Measurements from ENCODE around the gene PTPN5. TPM values are rescaled to one million over a fixed set of nuclear protein-coding genes. Genes with fewer than 3 reads are reported as not detected.

The PTPN5 gene
- total RNA-seq, 1 donor from 2014 or later = not detected

DNA sequence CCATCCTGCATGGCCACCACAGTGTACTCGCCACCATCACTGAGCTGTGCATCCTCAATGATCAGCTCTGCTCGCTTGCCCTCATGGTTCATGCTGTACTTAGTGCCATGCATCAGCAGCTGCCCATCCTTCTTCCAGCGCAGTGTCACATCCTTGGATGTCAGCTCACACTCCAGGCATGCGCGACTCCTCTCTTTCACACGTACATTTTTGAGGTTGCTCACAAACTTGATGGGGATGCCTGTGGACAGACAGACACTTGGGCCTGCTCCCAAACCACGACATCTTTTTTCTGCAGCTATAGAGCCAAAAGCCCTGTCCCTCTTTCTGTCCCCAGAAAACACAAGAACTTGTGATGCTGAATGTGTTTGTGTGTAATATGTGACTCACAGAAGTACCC, 76.1 kb downstream of the PTPN5 start:
- no peak for DNase-seq (ENCODE audit: extremely low read depth, low read depth, low spot score)

DNA sequence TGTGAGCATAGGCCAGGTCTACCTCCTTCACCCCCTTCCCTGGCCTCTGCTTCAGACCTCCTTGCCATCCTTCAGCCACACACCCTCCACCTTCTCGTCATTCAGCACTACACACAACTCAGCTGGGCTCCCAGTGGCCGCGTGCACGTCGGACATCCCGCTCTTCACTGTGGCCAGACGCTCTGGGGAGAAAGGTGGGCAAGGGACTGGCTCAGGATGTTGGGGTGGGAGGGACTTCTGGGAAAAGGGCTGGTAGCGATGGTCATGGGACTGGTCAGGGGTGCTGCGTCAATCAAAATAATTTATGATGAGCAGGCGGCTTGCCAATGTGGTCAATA, 77.2 kb downstream of the PTPN5 start:
- DNase-seq (ENCODE audit: extremely low read depth, low read depth, low spot score) = no peak

DNA sequence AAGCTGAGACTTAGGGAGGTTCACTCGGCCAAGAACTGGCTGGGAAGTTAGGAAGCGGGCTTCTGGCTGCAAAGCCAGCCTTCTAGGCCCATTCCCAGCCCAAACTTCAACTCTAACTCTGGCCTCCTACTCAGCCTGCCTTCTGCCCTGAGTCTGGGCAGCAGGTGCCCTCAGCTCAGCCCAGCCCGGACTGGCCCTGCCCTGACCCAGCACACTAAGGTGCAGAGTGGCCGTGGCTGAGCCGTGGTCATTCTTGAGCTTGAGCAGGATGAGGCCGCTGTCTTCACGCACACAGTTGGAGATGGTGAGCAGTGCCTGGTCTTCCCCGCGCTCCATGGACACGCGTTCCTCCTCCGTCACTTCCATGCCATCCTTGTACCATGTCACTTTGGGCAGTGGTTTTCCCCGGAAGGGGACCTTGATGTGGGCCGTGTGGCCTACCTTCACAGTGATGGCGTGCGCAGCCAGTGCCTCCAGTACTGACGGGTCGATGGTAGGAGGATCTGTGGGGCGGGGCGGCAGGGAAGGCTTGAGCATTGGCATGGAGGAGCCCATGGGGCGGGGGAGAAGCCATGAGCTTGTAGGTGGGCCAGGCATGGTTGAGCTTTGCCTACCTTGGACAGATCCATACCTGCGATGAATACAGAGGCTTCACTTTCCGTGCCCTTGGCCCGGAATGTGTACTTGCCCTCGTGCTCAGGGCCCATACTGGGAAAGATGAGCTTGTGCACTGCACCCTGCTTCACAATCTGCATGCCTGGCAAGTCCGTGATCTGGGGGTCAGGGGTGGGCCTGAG, 77.8 kb downstream of the PTPN5 start:
- DNase-seq (ENCODE audit: extremely low read depth, low read depth, low spot score) = no peak

DNA sequence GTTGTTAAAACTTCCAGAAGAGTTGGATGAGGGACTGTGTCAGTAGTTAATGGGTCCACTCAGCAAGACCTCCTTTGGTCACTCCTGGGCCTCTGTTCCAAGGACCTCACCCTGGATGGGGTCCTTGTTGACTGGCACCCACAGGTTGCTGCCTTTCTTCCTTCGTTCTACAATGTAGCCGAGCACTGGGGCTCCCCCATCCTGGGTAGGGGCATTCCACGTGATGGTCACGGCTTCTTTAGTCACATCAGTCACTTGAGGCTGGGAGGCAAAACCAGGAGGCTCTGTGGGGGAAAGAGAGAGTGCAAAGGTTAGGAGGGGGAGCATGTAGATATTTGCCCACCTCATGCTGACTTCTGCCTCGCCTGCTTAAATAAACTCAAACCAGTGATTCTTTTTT, 81.1 kb downstream of the PTPN5 start:
- DNase-seq (ENCODE audit: extremely low read depth, low read depth, low spot score) = no peak

DNA sequence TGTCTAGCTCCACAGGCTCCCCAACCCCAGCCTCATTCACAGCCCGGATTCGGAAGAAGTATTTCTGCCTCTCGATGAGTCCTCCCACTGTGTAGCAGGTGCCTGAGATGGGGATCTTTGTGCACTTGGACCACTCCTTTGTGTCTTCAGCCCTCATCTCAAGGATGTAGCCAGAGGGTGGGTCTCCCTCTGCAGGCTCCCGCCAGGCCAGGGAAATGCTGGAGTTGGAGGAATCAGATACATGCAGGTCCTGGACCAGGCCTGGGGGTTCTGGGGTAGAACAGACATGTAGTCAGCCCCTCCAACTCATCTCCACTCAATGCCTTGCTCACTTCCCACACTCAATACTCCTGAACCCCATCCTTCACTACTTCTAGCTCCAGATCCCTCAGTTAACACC, 82.2 kb downstream of the PTPN5 start:
- DNase-seq (ENCODE audit: extremely low read depth, low read depth, low spot score) = no peak

DNA sequence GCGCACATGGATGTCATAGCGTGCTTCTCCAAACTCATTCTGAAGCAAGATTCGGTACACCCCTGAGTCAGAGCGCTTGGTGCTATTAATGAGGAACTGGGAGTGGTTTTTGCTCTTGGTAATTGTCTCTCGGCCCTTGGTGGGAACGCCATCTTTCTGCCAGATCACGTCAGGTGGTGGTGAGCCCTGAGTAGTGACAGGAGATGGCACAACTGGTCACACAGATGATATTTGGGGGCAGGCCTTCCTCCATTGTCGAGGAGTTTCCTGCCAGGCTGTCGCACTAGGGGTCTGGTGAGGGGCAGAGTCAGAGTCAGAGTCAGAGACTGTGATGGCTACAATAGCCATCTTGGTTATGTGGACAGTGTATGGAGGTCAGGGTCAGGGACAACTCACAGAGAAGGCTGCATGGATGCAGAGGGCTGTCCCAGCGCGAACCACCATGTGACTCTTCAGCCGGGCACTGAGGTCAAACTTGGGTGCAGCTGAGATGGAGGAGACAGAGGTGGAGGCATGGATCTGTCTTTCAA, 83.7 kb downstream of the PTPN5 start:
- no peak for DNase-seq (ENCODE audit: extremely low read depth, low read depth, low spot score)

DNA sequence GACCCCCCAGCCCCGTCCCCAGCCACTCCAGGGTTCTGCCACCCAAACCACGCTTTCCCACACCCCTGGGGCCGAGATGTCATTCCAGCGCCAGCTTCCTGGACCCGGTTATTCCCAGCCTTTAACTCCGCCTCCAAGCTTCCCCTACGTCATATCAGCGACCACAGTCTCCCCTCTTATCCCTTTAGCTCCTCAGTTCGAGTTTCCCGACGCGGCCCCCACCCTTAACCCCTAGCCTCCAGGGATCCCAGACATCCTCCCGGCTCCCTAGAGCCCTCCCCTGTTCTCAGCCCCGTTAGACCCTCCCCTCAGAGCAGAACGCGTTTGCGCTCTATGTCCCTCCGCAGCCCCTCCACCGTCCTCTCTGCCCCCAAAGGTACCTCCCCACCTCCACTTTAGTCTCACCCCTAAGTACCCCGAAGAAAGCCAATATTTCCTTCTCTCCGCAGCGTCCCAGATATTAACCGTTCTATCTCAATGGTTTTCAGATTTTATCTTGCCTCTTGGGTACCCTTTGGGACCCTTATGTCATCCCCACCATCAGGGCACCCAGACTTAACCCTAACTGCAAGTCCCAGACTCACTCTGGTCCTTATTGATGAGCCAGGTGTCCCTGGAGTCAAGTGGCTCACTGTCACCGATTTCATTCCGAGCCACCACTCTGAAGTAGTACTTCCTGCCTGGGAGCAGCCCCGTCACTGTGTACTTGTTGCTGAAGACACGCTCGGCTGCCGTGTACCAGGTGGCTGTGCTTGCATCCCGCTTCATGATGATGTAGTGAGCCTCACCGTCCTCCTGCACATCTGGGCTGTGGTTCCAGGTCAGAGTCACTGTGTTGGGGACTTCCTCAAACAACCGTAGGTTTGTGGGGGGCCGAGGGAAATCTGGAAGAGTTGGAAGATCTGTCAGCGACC, 85.0 kb downstream of the PTPN5 start:
- DNase-seq (ENCODE audit: extremely low read depth, low read depth, low spot score) = no peak

DNA sequence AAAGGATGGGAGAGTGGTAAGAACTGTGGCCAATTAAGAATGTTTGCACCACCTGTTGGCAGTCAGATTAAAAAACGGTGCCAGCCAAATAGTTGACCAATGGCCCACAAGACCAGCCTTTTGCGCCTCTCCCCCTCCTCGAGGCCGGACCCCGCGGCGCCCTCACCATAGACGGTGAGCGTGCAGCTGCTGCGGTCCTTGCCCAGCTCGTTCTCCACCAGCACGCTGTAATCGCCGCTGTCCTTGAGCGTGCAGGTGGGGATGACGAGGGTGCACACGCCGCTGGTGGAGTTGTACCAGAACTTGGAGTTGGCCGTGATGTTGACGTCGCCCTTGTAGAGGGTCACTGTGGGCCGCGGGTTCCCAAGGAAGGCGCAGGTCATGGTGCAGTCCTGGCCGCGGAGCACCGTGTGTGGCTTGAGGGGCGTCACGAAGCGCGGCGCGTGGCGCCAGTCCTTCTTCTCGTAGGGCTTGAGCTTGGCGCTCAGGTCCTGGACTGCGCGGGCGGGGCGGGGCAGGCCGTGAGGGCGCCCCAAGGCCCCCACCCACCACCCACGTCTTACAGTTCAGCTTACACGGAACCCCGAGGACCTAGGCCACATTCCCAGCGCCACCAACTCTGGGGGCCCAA, 85.8 kb downstream of the PTPN5 start:
- DNase-seq (ENCODE audit: extremely low read depth, low read depth, low spot score) = no peak

DNA sequence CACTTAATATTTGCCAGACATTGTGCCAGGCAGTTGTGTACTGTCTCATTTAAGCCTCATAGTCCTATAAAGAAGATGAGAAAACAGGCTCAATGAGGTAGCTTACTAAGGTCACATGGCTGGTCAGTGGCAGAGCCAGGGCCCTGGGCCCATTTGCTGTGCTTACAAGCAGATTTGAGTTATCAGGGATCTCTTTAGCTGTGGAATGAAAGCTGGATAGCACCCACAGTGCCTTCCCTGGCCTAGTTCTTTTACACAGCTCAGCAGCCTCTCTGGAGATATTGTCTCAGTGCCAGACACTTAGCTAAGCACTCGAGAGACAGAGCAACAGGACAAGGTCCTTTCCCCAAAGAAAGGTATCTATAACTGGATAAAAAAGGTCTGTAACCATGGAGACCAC, 86.9 kb downstream of the PTPN5 start:
- no peak for DNase-seq (ENCODE audit: extremely low read depth, low read depth, low spot score)

DNA sequence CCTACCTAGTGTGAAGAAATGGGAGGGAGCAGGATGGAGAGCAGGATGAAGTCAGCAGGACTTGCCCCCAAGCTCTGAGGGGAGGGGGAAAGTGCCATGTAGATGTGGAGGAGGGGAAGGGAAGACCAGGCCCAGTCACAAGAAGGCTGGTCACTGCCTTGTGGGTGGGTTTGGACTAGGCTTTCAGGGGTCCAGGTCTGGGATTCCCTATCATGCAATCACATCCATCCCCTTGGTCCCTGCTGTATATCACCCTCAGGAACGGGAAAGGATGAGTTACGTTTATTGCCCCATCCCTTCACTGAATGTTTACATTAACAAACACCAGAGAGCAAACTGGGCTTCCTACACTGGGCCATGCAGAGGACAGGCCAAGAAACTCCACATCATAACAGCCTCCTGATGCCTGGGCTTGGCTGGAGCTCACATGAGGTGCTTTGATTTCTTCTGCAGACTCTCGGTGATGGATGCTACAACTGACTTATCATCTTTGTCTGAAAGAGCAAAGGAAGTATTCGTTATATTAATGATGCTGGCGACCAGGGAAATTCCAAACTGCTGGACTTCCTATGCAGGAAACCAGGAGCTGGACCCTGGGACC, 87.5 kb downstream of the PTPN5 start:
- DNase-seq (ENCODE audit: extremely low read depth, low read depth, low spot score) = no peak

DNA sequence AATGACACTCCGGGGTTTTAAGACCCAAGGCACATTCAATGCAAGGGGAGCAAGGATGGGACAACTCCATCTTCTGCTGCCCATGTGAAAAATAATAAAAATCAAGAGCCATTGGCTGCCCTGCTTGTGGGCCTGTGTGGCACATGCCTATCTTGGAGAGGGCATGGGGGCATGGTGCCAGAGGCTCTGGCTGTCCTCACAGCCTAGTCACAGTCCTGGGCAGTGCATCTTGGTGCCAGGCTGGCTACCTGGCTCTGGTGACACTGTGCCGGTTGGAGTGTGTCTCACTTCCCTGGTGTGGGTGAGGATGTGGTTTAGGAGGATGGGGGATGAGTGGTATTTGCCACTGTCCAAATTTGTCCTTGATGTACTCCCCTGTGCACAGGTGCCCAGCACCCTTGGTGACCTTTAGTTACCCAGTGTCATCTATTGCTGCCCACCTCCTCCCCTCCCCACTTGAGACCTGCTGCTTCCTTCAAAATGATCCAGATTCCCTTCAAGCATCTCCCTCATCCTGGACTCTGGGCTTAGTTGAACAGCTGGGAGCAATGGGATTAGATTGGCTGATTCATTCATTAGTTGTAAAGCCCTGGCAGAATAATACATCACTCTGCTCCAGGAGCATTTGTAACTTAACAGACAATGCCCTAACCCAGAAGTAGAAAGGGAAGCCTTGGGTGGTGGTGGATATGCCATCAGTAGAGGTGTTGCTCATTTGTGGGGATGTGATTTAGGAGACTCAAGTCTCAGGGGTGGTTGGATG, 88.4 kb downstream of the PTPN5 start:
- DNase-seq (ENCODE audit: extremely low read depth, low read depth, low spot score) = no peak

DNA sequence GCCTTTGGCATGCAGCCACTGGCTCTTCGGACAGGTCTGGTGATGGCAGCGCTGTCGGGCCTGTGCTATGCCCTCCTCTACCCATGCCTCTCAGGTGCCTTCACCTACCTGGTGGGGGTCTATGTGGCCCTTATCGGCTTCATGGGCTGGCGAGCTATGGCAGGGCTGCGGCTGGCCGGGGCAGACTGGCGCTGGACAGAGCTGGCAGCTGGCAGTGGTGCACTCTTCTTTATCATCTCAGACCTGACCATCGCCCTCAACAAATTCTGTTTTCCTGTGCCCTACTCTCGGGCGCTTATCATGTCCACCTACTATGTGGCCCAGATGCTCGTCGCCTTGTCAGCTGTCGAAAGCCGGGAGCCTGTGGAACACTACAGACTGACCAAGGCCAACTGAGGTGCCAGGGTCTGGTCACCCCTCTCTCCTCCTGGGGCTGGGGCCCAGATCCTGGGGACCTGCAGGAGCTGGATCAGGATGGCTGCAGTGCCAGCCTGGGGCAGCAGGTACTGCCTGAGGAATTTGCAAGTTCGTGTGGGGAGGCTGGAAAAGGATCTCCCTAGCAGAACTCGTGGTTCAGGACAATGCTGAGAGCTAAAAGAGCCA, 89.9 kb downstream of the PTPN5 start:
- DNase-seq (ENCODE audit: extremely low read depth, low read depth, low spot score) = no peak

DNA sequence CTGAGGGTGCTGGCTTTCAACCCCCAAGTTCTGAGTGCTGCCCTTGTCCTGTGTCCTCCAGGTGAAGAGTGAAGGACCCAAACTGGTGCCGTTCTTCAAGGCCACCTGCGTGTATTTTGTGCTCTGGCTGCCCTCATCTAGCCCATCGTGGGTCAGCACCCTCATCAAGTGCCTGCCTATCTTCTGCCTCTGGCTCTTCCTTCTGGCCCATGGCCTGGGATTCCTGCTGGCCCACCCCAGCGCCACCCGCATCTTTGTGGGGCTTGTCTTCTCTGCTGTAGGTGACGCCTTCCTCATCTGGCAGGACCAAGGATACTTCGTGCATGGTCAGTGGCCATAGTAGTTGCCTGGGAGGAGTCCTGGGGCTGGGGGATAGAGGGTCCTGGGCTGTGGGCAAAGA, 90.7 kb downstream of the PTPN5 start:
- no peak for DNase-seq (ENCODE audit: extremely low read depth, low read depth, low spot score)

DNA sequence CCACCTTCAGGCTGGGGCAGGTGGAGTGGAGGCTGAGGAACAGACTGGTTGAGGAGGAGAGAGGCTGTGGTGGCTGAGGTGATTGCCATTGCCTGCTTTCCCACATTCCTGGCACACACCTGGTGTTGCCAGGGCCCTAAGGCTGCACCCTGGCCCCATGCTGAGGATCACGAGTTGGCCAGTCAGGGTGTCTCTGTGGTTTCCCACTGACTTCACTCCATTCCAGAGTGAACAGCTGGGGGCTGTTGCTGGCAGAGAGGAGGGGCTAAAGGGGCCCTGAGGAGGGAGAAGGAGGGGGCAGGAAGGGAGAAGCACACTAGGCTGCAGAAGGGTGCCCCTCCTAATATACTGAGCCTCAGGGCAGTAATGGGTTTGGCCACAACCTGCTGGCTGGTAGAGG, 91.2 kb downstream of the PTPN5 start:
- no peak for DNase-seq (ENCODE audit: extremely low read depth, low read depth, low spot score)

DNA sequence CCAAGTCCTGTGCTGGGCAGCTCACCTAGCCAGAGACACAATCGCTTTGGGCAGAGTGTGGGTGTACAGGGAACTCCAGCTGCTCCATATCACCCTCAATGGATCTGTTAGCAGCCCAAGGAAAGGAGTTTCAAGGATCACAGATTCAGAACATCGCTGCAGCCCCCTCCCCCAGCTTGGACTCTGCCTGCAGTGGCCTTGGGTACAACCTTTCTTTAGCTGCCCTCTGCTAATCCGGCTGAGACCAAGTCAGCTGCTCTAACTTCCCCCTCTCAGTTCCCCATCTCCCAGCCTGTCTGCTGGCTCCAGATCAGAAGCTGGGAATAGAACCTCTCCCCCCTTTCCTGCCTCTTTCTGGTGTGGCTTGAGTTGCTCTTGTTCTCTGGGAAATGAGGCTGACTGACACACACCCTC, 91.7 kb downstream of the PTPN5 start:
- DNase-seq (ENCODE audit: extremely low read depth, low read depth, low spot score) = no peak

DNA sequence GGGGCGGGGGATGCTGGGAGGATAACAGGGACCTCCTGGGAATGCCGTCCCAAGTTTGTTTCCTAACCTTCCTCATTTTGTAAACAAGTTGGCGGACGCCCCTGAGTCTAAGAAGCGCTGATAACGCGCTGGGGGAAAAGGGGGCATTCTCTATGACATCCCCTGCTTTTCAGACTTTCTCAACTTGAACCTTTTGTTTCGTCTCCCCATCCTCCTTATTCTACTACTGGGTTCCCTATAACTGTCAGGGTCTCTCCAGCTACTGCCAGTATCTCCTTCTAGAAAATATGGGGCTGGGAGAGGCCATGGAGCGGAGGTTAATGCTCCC, 92.4 kb downstream of the PTPN5 start:
- no peak for DNase-seq (ENCODE audit: extremely low read depth, low read depth, low spot score)

DNA sequence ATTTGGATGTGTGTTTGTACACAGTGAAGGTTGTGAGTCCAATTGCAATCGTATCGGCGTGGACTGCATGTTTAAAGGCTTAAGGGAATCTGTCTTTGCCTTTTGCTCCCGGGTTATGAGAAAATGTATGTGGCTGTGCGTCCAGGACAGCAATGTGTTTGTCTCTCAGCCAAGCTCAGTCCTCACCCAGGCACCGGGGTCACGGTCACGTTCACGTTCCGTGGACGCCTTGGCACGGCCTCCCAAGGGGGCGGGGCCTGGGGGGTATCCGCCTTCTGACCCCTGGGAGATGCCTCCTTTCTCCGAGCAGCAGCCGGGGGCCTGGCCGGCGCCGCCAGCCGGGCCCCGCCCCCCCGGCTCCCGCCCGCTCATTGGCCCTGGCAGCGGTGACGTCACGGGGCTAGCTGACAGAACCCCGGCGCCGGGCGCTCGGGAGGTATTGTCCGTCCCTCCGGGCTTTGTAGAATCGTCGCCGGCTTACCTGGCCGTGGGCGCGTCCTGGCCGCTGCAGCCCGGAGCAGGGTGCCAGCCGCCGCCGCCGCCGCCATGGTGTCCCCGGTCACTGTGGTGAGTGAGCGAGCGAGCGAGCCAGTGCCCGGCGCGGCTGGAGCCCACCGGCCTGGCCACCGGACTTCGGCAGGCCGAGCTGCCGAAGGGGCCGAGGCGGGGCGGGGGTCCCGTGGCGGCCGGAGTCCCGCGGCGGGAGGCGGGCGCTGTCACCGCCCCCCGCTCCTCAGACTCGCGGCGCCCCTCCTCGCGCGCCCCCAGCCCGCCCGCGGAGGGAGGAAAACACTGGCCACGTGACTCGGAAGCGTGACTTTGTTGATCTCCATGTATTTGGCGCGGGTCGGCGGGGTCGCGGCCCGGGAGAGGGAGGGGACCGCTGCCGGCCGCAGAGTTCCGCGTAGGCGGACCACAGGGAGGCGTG, 93.0 kb downstream of the PTPN5 start, which contains the start of gene TMEM86A:
TSS of gene TMEM86A (plus strand) at position 439 of the 928 bp plus-strand sequence. CDS start at position 547, 108 bp downstream.
- no peak for DNase-seq (ENCODE audit: extremely low read depth, low read depth, low spot score)

DNA sequence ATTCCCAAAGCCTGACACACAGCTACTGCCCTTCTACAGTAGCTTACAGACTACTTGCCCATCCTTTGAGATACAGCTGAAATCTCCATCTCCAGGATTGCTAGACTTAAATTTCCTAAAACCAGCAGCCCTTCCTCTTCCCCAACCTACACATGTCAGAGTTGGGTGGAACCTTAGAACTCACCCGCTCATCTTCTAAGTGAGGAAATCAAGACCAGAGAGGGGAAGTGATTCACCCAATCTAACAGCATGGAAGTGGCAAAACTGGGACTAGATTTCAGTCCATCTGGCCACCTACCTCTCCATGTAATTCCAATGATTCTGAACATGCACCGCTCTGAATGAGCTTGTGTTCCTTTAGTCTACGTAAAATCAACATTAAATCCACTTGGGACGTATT, 94.0 kb downstream of the PTPN5 start:
- DNase-seq (ENCODE audit: extremely low read depth, low read depth, low spot score) = no peak

Data from glomerular endothelial cell (primary cell).